SU-DHL-6 (cell line): ENCODE results near the gene DPPA2.

Experiments
- CTCF ChIP-seq: fragments of 200-600 bp; sonication (generic); IDR thresholded peaks from one replicate; pipeline ENCODE4 v1.5.1; 2017; ENCODE audit warnings: antibody characterized with exemption, mild to moderate bottlenecking, low read length, moderate library complexity; ENCODE audit not compliant: insufficient read depth, poor library complexity, severe bottlenecking
- EZH2phosphoT487 ChIP-seq: fragments of 200-600 bp; sonication (generic), shearing (Covaris generic); conservative IDR thresholded peaks from 2 replicates; pipeline ENCODE4 v1.6.1; 2018; ENCODE audit warnings: mild to moderate bottlenecking, antibody characterized with exemption, low read length, moderate library complexity, mixed read lengths

GRCh38 chr3:109353057-109353456 lies 36.7 kb upstream of the DPPA2 start:
- TF ChIP-seq CTCF (no peak), EZH2phosphoT487 (no peak)
